Measurements from ENCODE around the gene AK4. TPM values are rescaled to one million over a fixed set of nuclear protein-coding genes. Genes with fewer than 3 reads are reported as not detected.

The AK4 gene
- total and polyA plus RNA-seq, 2 of the 8 experiments (the other 6 are each of a cell fraction or from before 2014, with no cell fraction given), result 64.5 to 175 TPM

GRCh38 chr1:65208563-65208973 is 60.6 kb downstream of the AK4 start:
- FAIRE-seq, result no peak
- CTCF ChIA-PET (ENCODE audit: partially characterized antibody), result interaction anchor here (0.6 to 5.9 kb wide), 25 partner anchors 9 to 479 kb away, joined by 3 to 52 read pairs (median 7); partner anchors contain the start of gene AK4
- H3K79me2 ChIP-seq (ENCODE audit: control insufficient read depth in 1 of 2, insufficient read depth in 2 of 2, low read length in 2 of 2), result peaks cover 3 to 33% of the 10 kb centered on the region in 2 experiments; a peak in 3 of 4 replicates

More at GRCh38 chr1:65208563-65208973, 60.6 kb downstream of the AK4 start:
- Histone ChIP-seq H2AFZ (ENCODE audit: low read length) (no peak overlapping the region), H3K18ac (ENCODE audit: extremely low read depth, low read length) (no peak overlapping the region), H3K36me3 (ENCODE audit: control insufficient read depth in 2 of 4, insufficient read depth in 4 of 4, low read length in 3 of 4) (no peaks in the 10 kb centered on the region), H3K4me2 (ENCODE audit: insufficient read depth in 1 of 2, low read depth in 2 of 2, low read length in 2 of 2) (no peak overlapping the region), H3K4me3 (ENCODE audit: extremely low read depth in 1 of 4, insufficient read depth in 2 of 4, low read depth in 3 of 4, low read length in 4 of 4) (no peak overlapping the region), H3K56ac (replicated peaks; ENCODE audit: insufficient read length, low read depth, low read length) (no peak overlapping the region), H2BK20ac (ENCODE audit: low read length) (no peak overlapping the region), H2BK5ac (ENCODE audit: low read depth, low read length) (no peak overlapping the region), H3K9ac (replicated peaks in 1 of 4; ENCODE audit: extremely low read depth in 1 of 4, low read depth in 3 of 4, low read length in 3 of 4) (no peak overlapping the region), H3K23ac (ENCODE audit: insufficient read length) (no peak overlapping the region), H3K27ac (ENCODE audit: low read depth, low read length) (no peak overlapping the region), H2BK12ac (ENCODE audit: low read depth, low read length) (no peak overlapping the region), H3K79me1 (ENCODE audit: low read depth, low read length) (no peaks in the 10 kb centered on the region), H4K91ac (replicated peaks; ENCODE audit: insufficient read length, low read length) (no peak overlapping the region), H2BK15ac (ENCODE audit: low read length) (no peak overlapping the region), H4K20me1 (replicated peaks in 1 of 2; ENCODE audit: control insufficient read depth in 1 of 2, insufficient read depth in 2 of 2, low read length in 2 of 2) (peaks cover 0 to 5% of the 10 kb centered on the region in 2 experiments), H2AK5ac (ENCODE audit: low read depth, low read length) (no peak overlapping the region), H3K14ac (ENCODE audit: insufficient read length) (no peak overlapping the region), H2BK120ac (replicated peaks; ENCODE audit: low read depth, low read length) (no peak overlapping the region), H3K9me3 (ENCODE audit: insufficient read depth in 2 of 2, low read depth in 1 of 2, low read length in 1 of 2) (no peaks in the 10 kb centered on the region), H3K4me1 (replicated peaks in 1 of 4; ENCODE audit: control insufficient read depth in 3 of 4, insufficient read depth in 4 of 4, low read length in 3 of 4) (peaks cover 0 to 3% (median 0%) of the 10 kb centered on the region in 4 experiments; a peak in 2 of 7 replicates), H3K27me3 (replicated peaks in 1 of 4; ENCODE audit: control insufficient read depth in 3 of 4, extremely low read depth in 1 of 4, insufficient read depth in 3 of 4, low read length in 3 of 4) (no peaks in the 10 kb centered on the region), H3K23me2 (ENCODE audit: low read depth, low read length) (no peaks in the 10 kb centered on the region; the same call in 1 of the 2 replicates), H3K4ac (replicated peaks; ENCODE audit: insufficient read length, low read depth, low read length) (no peak overlapping the region), H4K5ac (ENCODE audit: insufficient read length, low read depth, low read length) (no peak overlapping the region), H4K8ac (ENCODE audit: extremely low read depth, insufficient read depth, low read length) (no peak overlapping the region)
- peak in 1 of 2 experiments; percentile 45 for DNase-seq (ENCODE audit: low read depth in 1 of 2, low spot score in 2 of 2)
- TF ChIP-seq, protein P1, sequence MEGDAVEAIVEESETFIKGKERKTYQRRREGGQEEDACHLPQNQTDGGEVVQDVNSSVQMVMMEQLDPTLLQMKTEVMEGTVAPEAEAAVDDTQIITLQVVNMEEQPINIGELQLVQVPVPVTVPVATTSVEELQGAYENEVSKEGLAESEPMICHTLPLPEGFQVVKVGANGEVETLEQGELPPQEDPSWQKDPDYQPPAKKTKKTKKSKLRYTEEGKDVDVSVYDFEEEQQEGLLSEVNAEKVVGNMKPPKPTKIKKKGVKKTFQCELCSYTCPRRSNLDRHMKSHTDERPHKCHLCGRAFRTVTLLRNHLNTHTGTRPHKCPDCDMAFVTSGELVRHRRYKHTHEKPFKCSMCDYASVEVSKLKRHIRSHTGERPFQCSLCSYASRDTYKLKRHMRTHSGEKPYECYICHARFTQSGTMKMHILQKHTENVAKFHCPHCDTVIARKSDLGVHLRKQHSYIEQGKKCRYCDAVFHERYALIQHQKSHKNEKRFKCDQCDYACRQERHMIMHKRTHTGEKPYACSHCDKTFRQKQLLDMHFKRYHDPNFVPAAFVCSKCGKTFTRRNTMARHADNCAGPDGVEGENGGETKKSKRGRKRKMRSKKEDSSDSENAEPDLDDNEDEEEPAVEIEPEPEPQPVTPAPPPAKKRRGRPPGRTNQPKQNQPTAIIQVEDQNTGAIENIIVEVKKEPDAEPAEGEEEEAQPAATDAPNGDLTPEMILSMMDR (IDR thresholded peaks at IDR 0.05; ENCODE audit: control extremely low read depth in 1 of 3, insufficient read depth in 1 of 3, low read depth in 1 of 3, low read length in 3 of 3), result peak in 2 of 3 experiments; percentile 5 to 12; a peak in 2 of 4 replicates
- TF ChIP-seq CHD2 (IDR thresholded peaks at IDR 0.05; ENCODE audit: low read length), result no peak
- TF ChIP-seq KDM1A (IDR thresholded peaks at IDR 0.05; ENCODE audit: borderline replicate concordance, low read length), result peak; percentile 56; the same call in 1 of the 2 replicates
- POLR2A ChIA-PET (ENCODE audit: partially characterized antibody), result interaction anchor here (0.6 to 4.0 kb wide), 2 partner anchors 47 to 59 kb away, joined by 3 to 12 read pairs; no protein-coding TSS in a partner anchor
- 87% methylated on average over 8 of the region's 8 CpGs; no CpG with 5 or more reads in 1 of the 2 experiments for WGBS, 2 experiments (ENCODE audit: extremely low coverage in 1 of 2, insufficient coverage in 1 of 2, insufficient read length in 1 of 2, insufficient replicate concordance in 2 of 2, low coverage in 1 of 2, low lambda C conversion rate in 2 of 2, missing lambda C conversion rate in 1 of 2)

All from H1 (cell line).